A673 (cell line): ENCODE measurements around the gene KCNMA1.

ENCODE experiments used
- CTCF ChIP-seq: fragments of 300-800, 200-600 bp; sonication (generic); conservative IDR thresholded peaks from 2 replicates; pipeline ENCODE4 v1.5.1; 2017; ENCODE audit warnings: low read depth, mild to moderate bottlenecking, antibody characterized with exemption, low read length, moderate library complexity, mixed read lengths
- EZH2 ChIP-seq: fragments of 200-600 bp; sonication (generic); IDR thresholded peaks from 2 replicates; pipeline ENCODE4 v1.6.1; 2017; ENCODE audit warnings: borderline replicate concordance, low read depth, mild to moderate bottlenecking, mixed read lengths, antibody characterized with exemption, low read length; ENCODE audit not compliant: poor library complexity, severe bottlenecking

- no peak for TF ChIP-seq CTCF
- no peak for TF ChIP-seq EZH2
These were observed 63.2 kb downstream of the KCNMA1 start for GRCh38 chr10:77574438-77574837.
